IMR-90 (cell line): ENCODE measurements around the gene MMD. TPM values are rescaled to one million over a fixed set of nuclear protein-coding genes. Genes with fewer than 3 reads are reported as not detected.

ENCODE experiments used
- ATAC-seq: fragments of 200-7000 bp; cut with Tn5 transposase; 2 replicates; pipeline ENCODE4 v1.9.1; 2020; ENCODE audit warnings: low read depth, mild to moderate bottlenecking, moderate library complexity
- BruUV-seq: library from RNA; stranded (reverse); fragments of 400-500 nt; replicated peaks from 2 replicates; lab custom pipeline; 2021; lab: Mats Ljungman, UMichigan
- CTCF ChIA-PET: fragments of 300-600 bp; formaldehyde crosslinking; extraction: SDS; loops from one replicate; lab custom pipeline; 2021; ENCODE audit warnings: antibody characterized with exemption; lab: Yijun Ruan, JAX
- POLR2A ChIA-PET: fragments of 300-600 bp; sonication (Branson Sonifier 250); formaldehyde crosslinking; loops from one replicate; lab custom pipeline; 2022; ENCODE audit warnings: antibody characterized with exemption; ENCODE audit not compliant: unreplicated experiment; lab: Charles Lee
- DNase-seq: peaks from one replicate; pipeline ENCODE4 v3.0.0; 2013
- H2AFZ ChIP-seq: replicated peaks from 2 replicates; pipeline ENCODE3; 2013; ENCODE audit warnings: low read length, mild to moderate bottlenecking; ENCODE audit not compliant: poor library complexity
- H2AK5ac ChIP-seq: 2 replicates; pipeline ENCODE4 v1.6.1; 2013; ENCODE audit warnings: low read depth, low read length, inconsistent platforms
- H2AK9ac ChIP-seq: replicated peaks from 2 replicates; pipeline ENCODE3; 2013; ENCODE audit warnings: mild to moderate bottlenecking, low read depth, low read length, moderate library complexity; ENCODE audit not compliant: poor library complexity
- H2BK120ac ChIP-seq: 2 replicates; pipeline ENCODE4 v1.6.1; 2013; ENCODE audit warnings: low read depth, low read length, inconsistent platforms
- H2BK15ac ChIP-seq: 3 replicates; pipeline ENCODE4 v1.6.1; 2013; ENCODE audit warnings: low read depth, low read length, inconsistent platforms
- H2BK20ac ChIP-seq: 2 replicates; pipeline ENCODE4 v1.6.1; 2013; ENCODE audit warnings: low read depth, mild to moderate bottlenecking, inconsistent platforms, low read length, moderate library complexity
- H2BK5ac ChIP-seq: 2 replicates; pipeline ENCODE4 v1.6.1; 2013; ENCODE audit warnings: mild to moderate bottlenecking, low read depth, low read length, inconsistent platforms; ENCODE audit not compliant: poor library complexity, severe bottlenecking
- H3K14ac ChIP-seq: replicated peaks from 2 replicates; pipeline ENCODE4 v1.6.1; 2013; ENCODE audit warnings: low read depth, low read length, inconsistent platforms
- H3K18ac ChIP-seq: 2 replicates; pipeline ENCODE4 v1.6.1; 2013; ENCODE audit warnings: low read depth, low read length, control low read depth
- H3K23ac ChIP-seq: 2 replicates; pipeline ENCODE4 v1.6.1; 2013; ENCODE audit warnings: low read depth, low read length, inconsistent platforms
- H3K27ac ChIP-seq: 2 replicates; pipeline ENCODE4 v1.5.1; 2013; ENCODE audit warnings: mild to moderate bottlenecking, control low read depth, low read length; ENCODE audit not compliant: insufficient read depth
- H3K27me3 ChIP-seq: 2 replicates; pipeline ENCODE4 v1.6.1; 2013; ENCODE audit warnings: low read length; ENCODE audit not compliant: control insufficient read depth, insufficient read depth
- H3K36me3 ChIP-seq: 2 replicates; pipeline ENCODE4 v1.6.1; 2013; ENCODE audit warnings: low read length, mixed read lengths; ENCODE audit not compliant: control insufficient read depth, insufficient read depth
- H3K4ac ChIP-seq: 2 replicates; pipeline ENCODE4 v1.6.1; 2013; ENCODE audit warnings: low read depth, low read length, inconsistent platforms
- H3K4me1 ChIP-seq: 2 replicates; pipeline ENCODE4 v1.6.1; 2013; ENCODE audit warnings: low read length, mixed read lengths; ENCODE audit not compliant: control insufficient read depth, insufficient read depth
- H3K4me2 ChIP-seq: 2 replicates; pipeline ENCODE4 v1.6.1; 2013; ENCODE audit warnings: low read depth, mild to moderate bottlenecking, control low read depth, low read length, moderate library complexity
- H3K4me3 ChIP-seq: 2 replicates; pipeline ENCODE4 v1.5.1; 2013; ENCODE audit warnings: low read depth, mild to moderate bottlenecking, control low read depth, low read length, moderate library complexity; ENCODE audit not compliant: insufficient read depth
- H3K56ac ChIP-seq: 2 replicates; pipeline ENCODE4 v1.6.1; 2013; ENCODE audit warnings: low read length, inconsistent platforms; ENCODE audit not compliant: insufficient read depth; ENCODE audit errors: extremely low read depth
- H3K79me1 ChIP-seq, 2 experiments: 2 replicates each; pipeline ENCODE4 v1.6.1; 2013; ENCODE audit warnings: low read length in 2 of 2, inconsistent platforms in 1 of 2, low read depth in 1 of 2
- H3K9ac ChIP-seq: 2 replicates; pipeline ENCODE4 v1.6.1; 2013; ENCODE audit warnings: low read depth, low read length, control low read depth
- H3K9me1 ChIP-seq: 2 replicates; pipeline ENCODE4 v1.6.1; 2013; ENCODE audit warnings: low read length, inconsistent platforms; ENCODE audit not compliant: insufficient read depth
- H3K9me3 ChIP-seq: 2 replicates; pipeline ENCODE4 v1.6.1; 2013; ENCODE audit warnings: low read length; ENCODE audit not compliant: control insufficient read depth, insufficient read depth
- H4K20me1 ChIP-seq: 2 replicates; pipeline ENCODE4 v1.6.1; 2013; ENCODE audit warnings: low read length, inconsistent platforms; ENCODE audit not compliant: insufficient read depth
- H4K5ac ChIP-seq: 2 replicates; pipeline ENCODE4 v1.6.1; 2013; ENCODE audit warnings: mild to moderate bottlenecking, low read depth, low read length, control low read depth
- H4K8ac ChIP-seq, 2 experiments: 2 replicates each; pipeline ENCODE4 v1.6.1; 2013; ENCODE audit warnings: low read depth in 2 of 2, low read length in 2 of 2, control low read depth in 1 of 2, inconsistent platforms in 1 of 2
- H4K91ac ChIP-seq: 2 replicates; pipeline ENCODE4 v1.6.1; 2013; ENCODE audit warnings: low read depth, low read length, inconsistent platforms; ENCODE audit not compliant: insufficient read depth
- BHLHE40 ChIP-seq: fragments of 150-350 bp; IDR thresholded peaks from 2 replicates; pipeline ENCODE4 v1.6.1; 2016; ENCODE audit warnings: mild to moderate bottlenecking, low read depth, low read length
- CHD1 ChIP-seq: IDR thresholded peaks from 2 replicates; pipeline ENCODE4 v1.6.1; 2012; ENCODE audit warnings: low read depth, low read length, improper control_type of control experiment
- MAFK ChIP-seq: IDR thresholded peaks from 2 replicates; pipeline ENCODE4 v1.6.1; 2012; ENCODE audit warnings: low read depth, low read length, improper control_type of control experiment
- MXI1 ChIP-seq: IDR thresholded peaks from 2 replicates; pipeline ENCODE4 v1.6.1; 2012; ENCODE audit warnings: low read depth, mild to moderate bottlenecking, low read length, moderate library complexity, borderline replicate concordance
- NFE2L2 ChIP-seq: fragments of 150-350 bp; IDR thresholded peaks from 2 replicates; pipeline ENCODE4 v1.6.1; 2016; ENCODE audit warnings: low read depth, mild to moderate bottlenecking, low read length
- RAD21 ChIP-seq: IDR thresholded peaks from 2 replicates; pipeline ENCODE4 v1.6.1; 2012; ENCODE audit warnings: low read length, improper control_type of control experiment
- WGBS, 2 experiments: methylation state at CpG; one replicate each; pipeline versions ENCODE4 v1.1.5 to v1.1.7; 2013; ENCODE audit warnings: missing lambda C conversion rate in 2 of 2; ENCODE audit not compliant: insufficient read length in 1 of 2; ENCODE audit errors: extremely low coverage in 2 of 2; 5-methylcytosine and 5-hydroxymethylcytosine counted together
- dilution Hi-C: fragments of 300-500 bp; cut with HindIII; formaldehyde crosslinking; loops from one replicate; pipeline ENCODE4 v1.14.3; 2018; ENCODE audit warnings: low sequenced_read_pairs; ENCODE audit not compliant: unreplicated experiment
- in situ Hi-C: fragments of 300-500 bp; cut with MboI; formaldehyde crosslinking; loops from 3 replicates; pipeline ENCODE4 v1.14.3; 2019; ENCODE audit warnings: low sequenced_read_pairs, inconsistent platforms, mixed read lengths
- intact Hi-C: fragments of 100-400 bp; cut with micrococcal nuclease; formaldehyde crosslinking; loops from 2 replicates; pipeline ENCODE4 v1.10.0; 2022
- polyA plus RNA-seq, 3 experiments: library from polyadenylated mRNA; depleted of rRNA; stranded (reverse); fragments of >200 nt; gene quantifications; 2 replicates each; pipeline ENCODE4 v1.2.3, GENCODE V29; 2012; ENCODE audit warnings: low replicate concordance in 1 of 3
- total RNA-seq: library from RNA; depleted of rRNA; stranded (reverse); fragments of >200 nt; gene quantifications from 2 replicates; pipeline ENCODE4 v1.2.3, GENCODE V29; 2012
- TF ChIP-seq, protein P1 (sequence below): fragments of 150-350 bp; IDR thresholded peaks from 2 replicates; pipeline ENCODE4 v1.6.1; 2017; ENCODE audit warnings: mild to moderate bottlenecking, antibody characterized with exemption, low read length, low read depth
- TF ChIP-seq, protein P2 (sequence below): fragments of 150-350 bp; IDR thresholded peaks from 2 replicates; pipeline ENCODE4 v1.6.1; 2016; ENCODE audit warnings: low read depth, mild to moderate bottlenecking, low read length, moderate library complexity, borderline replicate concordance

Gene MMD
- total and polyA plus RNA-seq, 2 of the 4 experiments (the other 2 are of a cell fraction): 6.3 to 7.0 TPM

DNA sequence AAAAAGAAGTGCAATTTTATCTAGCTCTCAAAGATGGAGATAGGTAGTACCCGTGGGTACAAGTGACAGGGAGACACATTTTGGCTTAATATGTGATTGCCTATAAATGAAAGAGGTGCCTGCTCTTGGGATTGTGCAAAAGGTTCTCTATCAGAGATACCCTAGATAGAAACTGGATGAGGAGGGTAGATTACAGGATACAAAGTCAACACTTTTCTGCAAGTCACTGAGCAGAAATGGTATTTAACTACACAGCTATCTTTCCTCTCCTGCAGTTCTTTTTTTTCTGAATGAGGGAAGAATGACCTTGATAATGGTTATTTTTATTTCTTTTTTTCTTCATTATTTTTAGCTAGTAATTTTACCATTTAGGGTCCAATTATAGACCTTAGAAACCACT, 67.6 kb downstream of the MMD start:
- Histone ChIP-seq H3K56ac (no peak overlapping the region), H3K9me3 (no peaks in the 10 kb centered on the region), H2BK5ac (no peak overlapping the region), H2BK120ac (no peak overlapping the region), H3K27me3 (peaks cover 4% of the 10 kb centered on the region), H3K9ac (no peak overlapping the region), H3K79me1 (no peaks in the 10 kb centered on the region), H3K4ac (no peak overlapping the region), H2BK15ac (no peak overlapping the region), H2AK9ac (no peak overlapping the region), H2AFZ (no peak overlapping the region), H2AK5ac (no peak overlapping the region), H4K91ac (no peak overlapping the region), H2BK20ac (no peak overlapping the region), H3K9me1 (no peaks in the 10 kb centered on the region), H3K36me3 (no peaks in the 10 kb centered on the region), H3K27ac (no peak overlapping the region), H4K5ac (no peak overlapping the region), H3K14ac (no peak overlapping the region), H4K20me1 (no peaks in the 10 kb centered on the region), H3K18ac (no peak overlapping the region), H3K4me3 (no peak overlapping the region), H4K8ac (no peak overlapping the region), H3K4me1 (no peaks in the 10 kb centered on the region), H3K23ac (no peak overlapping the region), H3K4me2 (no peak overlapping the region)
- in situ Hi-C loops: loop anchor here (5.0 kb wide), 1 partner anchor 158 kb away; the partner anchor contains the start of gene SMIM36
- intact Hi-C loops: no loop called here
- CTCF ChIA-PET: interaction anchor here (1.3 kb wide), 1 partner anchor 56 kb away, joined by 3 read pairs; no protein-coding TSS in a partner anchor
- TF ChIP-seq CHD1 (no peak), RAD21 (no peak), NFE2L2 (no peak), MAFK (no peak), BHLHE40 (no peak), MXI1 (no peak)
- TF ChIP-seq, protein P1, sequence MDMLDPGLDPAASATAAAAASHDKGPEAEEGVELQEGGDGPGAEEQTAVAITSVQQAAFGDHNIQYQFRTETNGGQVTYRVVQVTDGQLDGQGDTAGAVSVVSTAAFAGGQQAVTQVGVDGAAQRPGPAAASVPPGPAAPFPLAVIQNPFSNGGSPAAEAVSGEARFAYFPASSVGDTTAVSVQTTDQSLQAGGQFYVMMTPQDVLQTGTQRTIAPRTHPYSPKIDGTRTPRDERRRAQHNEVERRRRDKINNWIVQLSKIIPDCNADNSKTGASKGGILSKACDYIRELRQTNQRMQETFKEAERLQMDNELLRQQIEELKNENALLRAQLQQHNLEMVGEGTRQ: no peak
- TF ChIP-seq, protein P2, sequence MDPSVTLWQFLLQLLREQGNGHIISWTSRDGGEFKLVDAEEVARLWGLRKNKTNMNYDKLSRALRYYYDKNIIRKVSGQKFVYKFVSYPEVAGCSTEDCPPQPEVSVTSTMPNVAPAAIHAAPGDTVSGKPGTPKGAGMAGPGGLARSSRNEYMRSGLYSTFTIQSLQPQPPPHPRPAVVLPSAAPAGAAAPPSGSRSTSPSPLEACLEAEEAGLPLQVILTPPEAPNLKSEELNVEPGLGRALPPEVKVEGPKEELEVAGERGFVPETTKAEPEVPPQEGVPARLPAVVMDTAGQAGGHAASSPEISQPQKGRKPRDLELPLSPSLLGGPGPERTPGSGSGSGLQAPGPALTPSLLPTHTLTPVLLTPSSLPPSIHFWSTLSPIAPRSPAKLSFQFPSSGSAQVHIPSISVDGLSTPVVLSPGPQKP: no peak
- POLR2A ChIA-PET: no interaction called here
- DNase-seq (no peak), ATAC-seq (no peak)
- BruUV-seq: no TSS peak
- no CpG with 5 or more reads among the region's 1 CpG for WGBS, 2 experiments
- dilution Hi-C loops: no loop called here
